DMS53 treated with DMSO at 0.1 percent for 48 hours (cell line): ENCODE results near the gene NEU4.
"Not testable (repeated sequence)": the region's sequence is repeated elsewhere in the genome, so short reads cannot be mapped to it uniquely, and the experiment has no call there.

Experiments
- DNase-seq: peaks from one replicate; lab custom pipeline; 2025; ENCODE audit not compliant: unreplicated experiment; lab: John Stamatoyannopoulos, UW

The NEU4 gene

DNA sequence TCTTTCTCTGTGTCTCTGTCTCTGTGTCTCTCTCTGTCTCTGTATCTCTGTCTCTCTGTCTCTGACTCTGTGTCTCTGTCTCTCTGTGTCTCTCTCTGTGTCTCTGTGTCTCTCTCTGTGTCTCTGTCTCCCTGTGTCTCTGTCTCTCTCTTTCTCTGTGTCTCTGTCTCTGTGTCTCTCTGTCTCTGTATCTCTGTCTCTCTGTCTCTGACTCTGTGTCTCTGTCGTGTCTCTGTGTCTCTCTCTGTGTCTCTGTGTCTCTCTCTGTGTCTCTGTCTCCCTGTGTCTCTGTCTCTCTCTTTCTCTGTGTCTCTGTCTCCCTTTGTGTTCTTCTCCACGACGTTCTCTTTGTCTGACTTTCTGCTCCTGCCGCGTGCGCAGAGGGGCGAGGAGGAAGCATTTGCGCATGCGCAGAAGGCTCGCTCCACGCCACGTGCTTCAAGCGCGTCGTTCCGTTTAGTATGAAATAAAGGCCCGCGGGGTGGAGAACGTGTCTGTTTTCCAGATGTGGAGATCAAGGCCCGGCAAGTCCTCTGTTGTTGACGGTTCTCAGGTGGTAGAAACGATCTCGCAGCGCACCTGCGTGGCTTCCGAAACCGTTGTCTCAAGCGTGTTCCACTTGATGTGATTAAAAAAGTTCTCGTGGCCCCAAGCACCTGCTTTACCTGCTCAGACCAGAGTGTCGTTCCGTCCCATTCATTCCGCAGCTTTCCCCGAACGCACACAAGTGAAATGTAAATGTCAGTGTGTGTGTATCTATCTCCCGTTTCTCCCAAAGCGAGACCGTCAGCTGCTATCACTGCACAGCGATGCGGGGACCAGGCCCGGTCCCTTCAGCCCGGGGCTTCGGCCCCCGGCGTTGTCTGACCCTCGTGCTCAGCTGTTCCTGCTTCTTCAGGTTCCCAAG, 14.8 kb downstream of the NEU4 start:
- not testable (repeated sequence) for DNase-seq

DNA sequence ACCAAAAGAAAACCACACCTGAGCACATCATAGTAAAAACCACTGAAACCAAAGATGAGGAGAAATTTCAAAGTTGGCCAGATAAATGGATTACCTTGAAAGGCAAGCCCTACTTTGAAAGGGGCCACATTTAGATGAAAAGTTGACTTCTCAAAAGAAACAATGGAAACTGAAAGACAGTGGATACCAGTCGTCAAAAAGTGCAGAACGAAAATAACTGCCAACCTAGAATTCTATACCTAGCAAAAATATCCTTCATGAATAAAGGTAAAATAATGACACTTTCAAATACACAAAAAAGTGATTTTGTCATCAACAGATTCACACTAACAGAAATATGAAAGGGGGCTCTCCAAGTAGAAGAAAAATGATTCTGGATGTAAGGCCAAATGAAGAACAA, 18.4 kb downstream of the NEU4 start:
- DNase-seq = no peak

DNA sequence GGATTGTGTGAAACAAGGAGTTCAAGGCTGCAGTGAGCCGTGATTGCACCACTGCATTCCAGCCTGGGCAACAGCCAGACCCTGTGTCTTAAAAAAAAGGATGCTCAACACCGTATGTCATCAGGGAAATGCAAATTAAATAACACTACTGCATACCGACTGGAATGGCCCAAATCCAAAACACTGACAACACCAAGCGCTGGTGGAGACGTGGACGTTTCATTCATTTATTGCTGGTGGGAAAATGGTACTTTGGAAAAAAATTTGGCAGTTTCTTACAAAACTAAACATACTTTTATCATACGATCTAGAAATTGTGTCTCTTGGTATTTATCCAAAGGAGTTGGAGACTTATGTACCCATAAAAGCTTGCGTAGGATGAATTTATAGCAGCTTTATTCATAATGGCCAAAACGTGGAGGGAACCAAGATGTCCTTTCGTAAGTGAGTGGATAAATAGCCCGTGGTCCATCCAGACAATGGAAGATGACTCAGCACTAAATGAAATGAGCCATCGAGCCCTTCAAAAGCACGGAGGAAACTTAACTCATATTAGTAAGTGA, 24.2 kb downstream of the NEU4 start:
- no peak for DNase-seq

DNA sequence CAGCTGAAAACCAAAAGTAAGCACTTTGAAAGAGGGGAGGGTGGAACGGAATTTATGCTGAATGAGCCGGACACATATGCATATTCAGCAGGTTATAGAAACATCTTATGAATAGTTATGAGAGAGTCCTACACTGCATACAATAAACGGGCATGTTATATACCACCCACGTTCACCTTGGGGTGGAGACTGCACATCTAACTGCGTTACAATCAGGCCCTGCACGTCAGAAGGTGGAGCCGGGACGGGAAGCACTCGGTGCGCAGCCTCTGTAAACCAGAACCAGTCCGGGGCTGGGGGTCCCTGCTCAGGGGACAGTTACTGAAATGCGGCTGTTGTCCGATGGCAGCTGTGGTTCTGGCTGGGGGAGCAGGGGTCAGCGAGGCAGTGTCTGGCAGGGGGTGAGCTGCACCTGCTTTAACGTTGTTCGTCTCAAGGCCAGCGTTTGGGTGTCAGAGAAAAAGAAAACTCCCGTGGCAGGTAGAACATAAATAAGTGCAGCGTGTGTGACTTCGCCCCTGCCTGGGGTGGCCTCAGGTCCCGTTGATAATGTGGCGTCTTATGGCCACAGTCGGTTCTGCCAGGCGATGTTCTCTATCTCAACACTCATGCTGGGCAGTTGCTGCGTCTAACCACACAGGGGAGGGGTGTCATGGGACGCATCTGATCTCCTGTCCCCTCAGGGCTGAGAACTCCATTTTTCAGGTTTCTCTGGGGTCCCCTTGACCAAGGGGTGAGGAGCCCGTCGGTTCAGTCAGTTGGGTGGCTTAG, 24.9 kb downstream of the NEU4 start:
- DNase-seq = not testable (repeated sequence)

DNA sequence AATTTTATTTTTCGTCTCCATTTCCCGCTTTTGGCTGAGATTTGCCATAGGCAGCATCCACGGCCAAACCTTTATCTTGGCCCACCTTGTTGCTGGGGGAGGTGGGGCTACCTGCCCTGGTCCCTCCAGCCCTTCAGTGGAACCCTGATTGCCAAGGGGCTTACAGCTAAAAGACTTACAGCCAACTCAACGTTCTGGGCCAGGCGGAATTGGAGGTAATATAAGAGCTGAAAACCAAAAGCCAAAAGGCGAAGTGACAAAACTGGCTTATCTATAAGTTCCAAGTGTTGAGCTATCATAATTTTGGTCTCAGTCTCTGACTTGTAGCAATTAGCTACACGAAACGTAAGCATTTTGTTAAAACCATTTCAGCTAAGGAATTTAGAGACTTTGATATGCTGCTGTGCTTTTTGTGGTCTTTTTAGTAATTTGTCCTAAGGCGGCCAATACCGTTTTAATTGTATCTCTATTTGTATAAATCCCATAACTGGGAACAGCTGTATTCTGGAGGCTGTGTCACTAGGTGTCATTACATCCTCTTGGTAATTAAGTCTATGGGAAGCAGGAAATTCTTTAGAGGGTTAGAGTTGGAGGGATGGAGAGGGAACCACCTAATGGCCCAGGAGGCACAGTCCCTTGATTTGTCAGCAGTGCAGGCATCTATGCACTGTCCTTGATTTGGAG, 25.7 kb downstream of the NEU4 start:
- DNase-seq = no peak

DNA sequence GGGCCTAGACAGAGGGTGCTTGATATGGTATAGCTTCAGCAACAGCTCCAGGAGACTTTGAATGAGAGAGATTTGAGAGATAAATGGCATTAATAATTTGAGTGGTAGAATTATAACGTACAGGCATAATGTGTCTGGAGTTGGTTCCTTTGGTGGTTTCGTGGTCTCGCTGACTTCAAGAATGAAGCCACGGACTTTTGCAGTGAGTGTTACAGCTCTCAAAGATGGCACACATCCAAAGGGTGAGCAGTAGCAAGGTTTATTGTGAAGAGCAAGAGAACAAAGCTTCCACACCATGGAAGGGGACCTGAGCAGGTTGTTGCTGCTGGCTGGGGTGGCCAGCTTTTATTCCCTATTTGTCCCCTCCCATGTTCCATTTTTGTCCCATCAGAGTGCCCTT, 26.6 kb downstream of the NEU4 start:
- DNase-seq = no peak

DNA sequence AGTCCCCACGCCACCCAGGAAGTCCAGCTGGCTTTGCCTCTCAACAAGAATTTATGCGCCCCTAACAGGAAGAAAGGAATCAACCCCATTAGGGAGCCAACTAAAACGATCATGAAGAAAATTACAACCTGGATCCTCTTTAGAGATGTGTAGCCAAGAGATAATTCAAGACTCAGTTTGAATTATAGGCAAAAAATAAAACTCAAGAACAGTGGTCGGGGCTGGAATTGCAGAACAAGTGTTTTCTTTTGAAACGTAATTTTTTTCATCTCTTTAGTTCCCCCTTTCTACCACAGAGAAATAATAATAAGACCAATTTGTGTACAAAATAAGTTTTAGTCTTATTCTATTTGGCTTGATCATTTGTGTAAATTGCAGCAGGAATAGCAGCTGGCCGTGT, 27.3 kb downstream of the NEU4 start:
- no peak for DNase-seq

DNA sequence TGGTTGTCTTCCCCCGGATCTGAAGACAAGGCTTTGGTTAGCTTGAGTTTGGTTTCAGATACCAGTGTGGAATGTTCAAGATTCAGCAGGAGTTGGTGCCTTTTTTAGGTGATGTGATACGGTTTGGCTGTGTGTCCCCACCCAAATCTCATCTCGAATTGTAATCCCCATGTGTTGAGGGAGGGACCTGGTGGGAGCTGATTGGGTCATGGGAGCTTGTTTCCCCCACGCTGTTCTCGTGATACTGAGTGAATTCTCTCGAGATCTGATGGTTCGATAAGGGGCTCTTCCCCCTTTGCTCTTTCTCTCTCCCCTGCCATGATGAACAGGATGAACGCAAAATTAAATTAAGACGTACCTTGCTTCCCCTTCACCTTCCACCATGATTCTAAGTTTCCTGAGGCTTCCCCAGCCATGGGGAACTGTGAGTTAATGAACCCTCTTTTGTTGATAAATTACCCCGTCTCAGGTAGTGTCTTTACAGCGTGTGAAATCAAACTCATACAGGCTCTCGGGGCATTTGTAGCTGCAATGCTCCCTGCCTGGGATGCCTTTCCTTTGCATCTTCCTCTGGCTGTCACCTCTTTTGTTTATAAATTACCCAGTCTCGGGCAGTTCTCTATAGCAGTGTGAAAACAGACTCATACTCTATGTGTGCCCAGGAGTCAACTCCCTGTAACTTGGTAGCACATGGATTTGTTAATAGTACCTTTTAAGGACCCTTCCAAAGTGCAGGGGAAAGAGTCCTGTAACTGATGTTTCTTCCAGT, 28.4 kb downstream of the NEU4 start:
- DNase-seq = no peak

DNA sequence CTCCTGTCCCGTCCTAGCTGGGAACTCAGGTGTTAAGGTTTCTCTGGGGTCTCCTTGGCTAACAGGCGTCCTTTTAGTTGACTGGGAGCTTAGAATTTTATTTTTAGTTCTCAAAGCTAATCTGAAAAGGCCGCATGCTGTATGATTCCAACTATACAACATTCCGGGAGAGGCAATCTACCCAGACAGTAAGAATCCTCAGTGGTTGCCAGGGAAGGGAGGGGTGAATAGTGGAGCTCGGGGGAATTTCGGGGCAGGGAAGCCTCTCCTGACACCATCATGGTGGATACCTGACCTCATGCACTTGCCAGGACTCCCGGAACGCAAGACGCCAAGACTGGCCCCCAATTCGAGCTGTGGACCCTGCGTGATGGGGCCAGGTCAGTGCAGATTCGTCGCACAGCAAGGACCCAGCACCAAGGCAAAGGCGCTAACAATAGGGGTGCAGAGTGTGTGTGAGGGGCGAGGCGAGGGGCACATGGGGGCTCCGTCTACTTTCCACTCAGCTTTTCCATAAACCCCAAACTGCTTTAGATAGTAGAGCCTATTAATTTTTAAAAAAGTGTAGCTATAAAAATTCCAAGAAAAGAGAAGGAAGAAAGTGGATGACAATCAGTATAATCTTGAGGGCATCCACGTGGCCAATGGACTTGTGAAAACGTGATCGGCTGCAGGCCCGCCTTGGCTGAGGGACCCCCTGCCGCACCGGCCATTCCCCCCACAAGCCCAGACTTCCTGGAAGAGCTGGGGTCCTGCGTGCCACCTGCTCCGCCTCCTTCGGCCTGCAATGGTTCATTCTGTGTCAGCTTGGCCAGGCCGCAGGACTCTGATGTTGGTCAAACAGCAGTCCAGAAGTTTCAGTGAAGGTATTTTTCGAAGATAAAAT, 32.4 kb downstream of the NEU4 start:
- DNase-seq = no peak

DNA sequence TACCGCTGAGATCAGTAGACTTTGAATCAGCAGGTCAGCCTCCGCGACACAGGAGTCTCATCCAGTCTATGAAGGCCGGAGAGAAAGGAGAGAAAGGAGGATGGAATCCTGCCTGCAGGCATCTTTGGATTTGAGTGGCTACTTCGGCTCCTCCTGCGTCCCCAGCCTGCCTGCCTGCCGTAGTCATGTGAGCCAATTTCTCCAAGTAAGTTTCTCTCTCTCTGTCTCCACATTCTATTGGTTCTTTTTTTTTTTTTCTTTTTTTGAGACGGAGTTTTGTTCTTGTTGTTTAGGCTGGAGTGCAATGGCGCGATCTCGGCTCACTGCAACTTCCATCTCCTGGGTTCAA, 33.0 kb downstream of the NEU4 start:
- DNase-seq = no peak

DNA sequence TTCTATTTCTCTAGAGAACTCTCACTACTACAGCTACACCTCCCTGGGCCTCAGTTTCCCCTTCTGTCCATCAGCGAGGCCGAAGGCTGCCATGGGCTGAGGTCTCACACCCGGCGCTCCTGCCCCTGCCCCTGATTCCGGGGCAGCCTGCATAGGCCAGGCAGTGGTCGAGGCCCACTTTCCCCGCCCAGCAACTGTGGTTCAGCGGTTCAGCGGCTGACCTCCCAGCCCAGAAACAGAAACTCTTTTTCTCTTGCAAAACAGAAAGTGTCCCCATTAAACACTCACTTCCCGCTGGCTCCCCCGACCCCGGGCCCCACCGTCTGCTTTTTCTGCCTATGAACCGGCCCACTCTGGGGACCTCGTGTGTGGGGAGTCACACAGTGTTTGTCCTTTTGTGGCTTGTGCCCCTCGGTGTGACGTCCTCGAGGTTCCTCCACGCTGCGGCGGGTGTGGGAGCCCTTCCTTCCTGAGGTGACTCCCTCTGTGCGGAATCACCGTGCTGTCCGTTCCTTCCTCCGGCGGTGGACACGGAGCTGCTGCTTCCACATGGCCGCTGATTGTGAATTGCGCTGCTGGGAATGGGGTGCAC, 33.7 kb downstream of the NEU4 start:
- no peak for DNase-seq

DNA sequence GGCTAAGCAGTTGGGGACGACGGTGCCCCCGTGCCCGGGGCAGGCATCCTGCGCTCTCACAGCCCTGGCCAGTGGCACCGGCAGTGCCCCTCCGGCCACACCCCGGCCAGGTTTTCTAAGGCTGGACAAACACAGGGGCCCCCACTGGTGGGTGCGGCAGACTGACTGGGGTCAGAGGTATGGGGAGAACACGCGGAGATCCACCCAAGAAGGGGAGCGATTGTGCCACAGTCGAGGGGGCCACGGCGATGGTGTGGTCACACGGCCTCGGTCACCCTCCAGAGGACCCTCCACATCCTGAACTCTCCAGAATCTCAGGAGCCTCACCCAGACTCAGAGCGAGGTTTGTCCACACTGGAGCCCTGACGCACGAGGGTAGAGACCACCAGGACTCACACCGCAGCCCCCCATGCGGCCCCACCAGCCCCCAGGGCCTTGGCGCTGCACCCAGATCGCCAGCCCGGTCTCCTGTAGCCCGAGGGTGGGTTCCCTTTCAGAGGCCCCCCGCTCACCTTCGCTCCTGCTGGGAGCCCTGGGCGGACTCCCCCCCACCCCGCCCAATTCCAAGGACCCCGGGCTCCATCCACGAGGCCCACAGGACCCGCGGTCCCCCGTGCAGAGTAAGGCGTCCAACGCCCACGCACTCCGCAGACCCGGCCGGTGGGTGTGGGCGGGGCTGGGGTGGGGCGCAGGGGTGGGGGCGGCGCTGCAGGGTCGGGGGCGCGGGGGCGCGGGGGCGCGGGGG, 34.5 kb downstream of the NEU4 start:
- no peak for DNase-seq

DNA sequence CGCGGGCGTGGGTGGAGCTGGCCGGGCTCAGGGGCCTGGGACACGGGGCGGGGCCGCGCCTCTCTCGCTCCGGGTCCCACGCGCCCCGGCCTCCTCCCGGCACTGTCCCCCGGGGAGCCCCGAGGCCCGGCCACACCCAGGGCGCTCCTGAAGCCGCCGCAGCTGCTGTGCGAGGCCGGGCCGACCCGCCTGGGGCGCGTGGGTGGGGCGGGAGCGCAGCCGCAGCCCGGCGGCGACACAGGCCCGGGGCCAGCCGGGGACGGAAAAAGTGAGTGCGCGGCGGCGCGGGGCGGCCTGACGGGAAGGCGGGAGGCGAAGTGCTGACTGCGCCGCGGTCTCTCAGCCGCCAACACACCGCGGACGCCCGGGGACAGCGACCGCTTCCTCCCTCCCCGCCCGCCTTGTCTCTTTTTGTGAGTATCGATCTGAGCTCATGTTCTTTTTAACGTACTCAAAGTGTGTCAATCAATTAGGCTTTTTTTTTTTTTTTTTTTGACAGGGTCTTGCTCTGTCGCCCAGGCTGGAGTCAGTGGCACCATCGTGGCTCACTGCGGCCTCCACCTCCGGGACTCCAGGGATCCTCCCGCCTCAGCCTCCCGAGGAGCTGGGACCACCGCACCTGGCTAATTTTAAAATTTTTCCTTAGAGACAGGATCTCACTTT, 35.2 kb downstream of the NEU4 start:
- DNase-seq = no peak

DNA sequence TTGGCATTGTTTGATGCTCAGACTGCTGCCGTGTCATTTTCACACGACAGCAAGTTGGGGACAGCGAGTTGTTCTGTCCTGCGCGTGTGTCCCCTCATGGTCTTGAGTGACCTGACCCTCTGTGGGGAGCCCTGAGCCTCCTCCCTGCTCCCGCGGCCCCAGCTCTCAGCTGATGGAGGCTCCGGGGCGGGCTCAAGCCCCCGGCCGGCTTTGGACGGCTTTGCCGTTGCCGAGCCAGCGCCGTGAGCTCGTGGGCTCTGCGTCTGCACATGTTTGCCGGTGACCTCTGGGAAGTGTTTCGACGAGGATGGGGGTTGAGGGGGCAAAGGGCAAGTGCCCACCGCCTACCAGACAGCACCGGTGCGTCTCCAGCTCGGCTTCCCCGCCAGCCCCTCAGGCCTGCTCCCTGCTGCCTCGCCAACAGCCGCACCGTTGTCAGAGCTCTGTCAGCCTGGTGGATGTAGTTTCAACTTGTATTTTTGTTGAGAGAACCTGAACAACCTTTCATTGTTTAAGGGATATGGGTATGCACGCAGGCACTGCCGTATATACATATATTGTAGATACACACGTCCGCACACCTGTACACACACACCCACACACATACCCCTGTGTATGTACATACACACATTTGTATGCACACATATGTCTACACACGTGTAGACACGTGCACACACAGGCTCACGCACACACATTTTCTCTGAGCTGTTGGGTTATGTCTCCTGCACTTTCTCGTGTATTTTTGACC, 36.0 kb downstream of the NEU4 start:
- no peak for DNase-seq

DNA sequence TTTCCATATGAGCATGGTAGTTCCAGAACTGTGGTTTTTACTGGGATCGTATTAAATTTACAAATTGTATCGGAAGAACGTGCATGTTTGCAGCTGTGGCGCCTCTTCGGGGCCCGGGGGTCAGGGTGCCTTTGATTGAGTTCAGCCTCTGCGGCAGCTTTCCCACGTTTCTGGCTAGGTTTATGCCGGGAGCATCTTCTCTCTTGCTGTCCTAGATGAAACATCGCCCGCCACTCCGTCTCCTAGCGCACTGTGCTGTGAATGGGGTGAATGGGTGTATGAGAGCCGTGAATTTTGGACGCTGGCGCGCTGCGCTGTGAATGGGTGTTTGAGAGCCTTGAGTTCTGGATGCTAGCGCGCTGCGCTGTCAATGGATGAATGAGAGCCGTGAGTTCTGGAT, 37.4 kb downstream of the NEU4 start:
- DNase-seq = no peak

DNA sequence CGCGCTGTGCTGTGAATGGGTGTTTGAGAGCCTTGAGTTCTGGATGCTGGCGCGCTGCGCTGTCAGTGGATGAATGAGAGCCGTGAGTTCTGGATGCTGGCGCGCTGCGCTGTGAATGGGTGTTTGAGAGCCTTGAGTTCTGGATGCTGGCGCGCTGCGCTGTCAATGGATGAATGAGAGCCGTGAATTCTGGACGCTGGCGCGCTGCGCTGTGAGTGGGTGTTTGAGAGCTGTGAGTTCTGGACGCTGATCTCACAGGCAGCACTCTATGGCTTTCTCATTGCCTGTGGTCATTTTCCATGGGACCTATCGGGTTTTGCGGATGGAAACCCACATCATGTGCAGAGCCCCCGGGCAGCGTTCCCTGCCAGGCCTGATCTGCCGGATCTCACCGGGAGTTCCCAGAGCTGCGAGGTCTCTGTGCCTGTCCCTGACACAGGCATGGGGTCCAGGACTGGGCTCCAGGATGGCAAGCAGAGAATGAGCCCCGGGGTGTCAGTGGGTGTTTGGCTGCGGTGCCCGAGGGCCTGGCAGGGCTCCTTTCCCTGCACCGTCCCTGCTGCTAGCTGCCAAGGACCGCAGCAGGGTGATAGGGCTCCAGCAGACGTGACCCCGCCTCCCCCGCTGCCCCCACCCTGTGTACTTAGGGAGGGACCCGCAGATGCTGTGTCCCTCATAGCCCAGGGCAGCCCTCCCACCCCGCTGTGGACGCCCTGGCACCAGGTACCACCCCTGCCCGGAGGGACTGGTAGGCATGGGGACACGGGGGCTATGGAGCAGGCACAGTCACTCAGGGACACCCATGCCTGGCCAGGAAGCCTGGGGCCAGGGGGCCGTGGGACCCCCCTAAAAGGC, 40.0 kb downstream of the NEU4 start:
- no peak for DNase-seq
